ENCODE data around the gene ZNF287.
A peak's percentile ranks its signal among the peaks of the same experiment; 100 is the strongest.

ZNF287 gene

DNA sequence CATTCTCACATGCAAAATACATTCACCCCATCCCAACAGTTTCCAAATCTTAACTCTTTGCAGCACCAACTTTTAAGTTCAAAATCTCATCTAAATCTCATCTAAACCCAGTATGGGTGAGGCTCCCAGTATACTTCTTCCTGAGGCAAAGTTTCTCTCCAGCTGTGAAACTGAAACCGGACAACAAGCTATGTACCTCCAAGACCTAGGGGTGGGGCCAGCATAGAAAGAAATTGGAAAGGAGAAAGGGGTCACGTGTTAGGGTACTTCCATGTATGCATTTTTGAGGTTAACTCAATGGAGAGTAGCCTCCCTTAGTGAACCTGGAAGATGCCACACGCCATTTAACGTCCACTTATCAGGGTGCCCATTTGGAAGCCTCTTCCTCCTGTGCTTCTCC, 53.1 kb downstream of the ZNF287 start:
- DNase-seq = no peak

DNA sequence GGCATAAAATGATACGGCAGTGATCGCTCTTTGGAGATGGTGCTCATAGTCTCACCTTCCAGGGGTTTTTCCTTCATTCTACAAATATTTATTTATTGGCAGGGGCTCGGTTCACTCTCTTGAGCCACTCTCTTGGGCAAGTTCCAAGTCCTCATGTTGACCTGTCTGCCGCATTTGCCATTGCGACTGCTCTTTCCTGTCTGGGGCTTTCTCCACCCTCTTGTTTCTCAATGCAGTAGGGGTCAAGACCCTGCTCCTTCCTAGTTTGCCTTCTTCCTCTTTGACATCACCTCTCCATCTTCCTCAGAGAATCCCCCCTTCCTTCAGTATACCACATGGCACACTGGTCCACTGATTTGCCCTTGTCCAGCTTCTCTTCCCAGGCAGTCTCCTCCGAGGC, 55.1 kb downstream of the ZNF287 start:
- no peak for DNase-seq

DNA sequence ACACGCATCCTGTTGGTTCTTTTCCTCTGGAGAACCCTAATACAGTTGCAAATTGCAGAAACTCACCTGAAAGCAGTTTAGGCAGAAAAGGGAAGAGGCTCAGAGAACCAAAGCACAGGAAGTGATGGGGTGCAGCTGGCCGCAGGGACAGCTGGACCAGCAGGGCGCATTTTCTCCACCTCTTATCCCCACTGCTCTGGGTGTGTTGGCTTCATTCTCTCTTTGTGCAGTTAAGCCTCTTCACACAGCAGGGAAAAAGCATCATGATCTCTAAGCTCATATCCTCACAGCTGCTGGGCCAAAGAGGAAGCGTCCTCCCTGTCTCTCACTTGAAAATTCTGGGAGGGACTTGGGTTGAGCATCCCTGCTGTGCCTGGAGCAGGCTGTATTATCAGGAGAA, 57.0 kb downstream of the ZNF287 start:
- peak; percentile 91 for DNase-seq

DNA sequence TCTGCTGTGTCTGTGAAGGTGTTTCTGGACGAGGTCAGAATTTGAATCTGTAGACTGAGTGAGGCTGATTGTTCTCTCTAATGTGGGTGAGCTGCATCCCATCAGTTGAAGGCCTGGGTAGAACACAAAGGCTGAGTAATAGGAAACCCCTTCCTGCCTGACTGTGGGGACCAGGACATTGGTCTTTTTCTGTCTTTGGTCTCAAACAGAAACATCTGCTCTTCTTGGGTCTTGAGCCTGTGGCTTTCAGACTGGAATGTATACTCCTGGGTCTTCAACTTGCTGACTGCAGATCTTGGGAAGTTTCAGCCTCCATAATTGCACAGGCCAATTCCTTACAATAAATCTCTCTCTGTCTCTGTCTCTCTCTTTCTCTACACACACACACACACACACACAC, 57.4 kb downstream of the ZNF287 start:
- no peak for DNase-seq

DNA sequence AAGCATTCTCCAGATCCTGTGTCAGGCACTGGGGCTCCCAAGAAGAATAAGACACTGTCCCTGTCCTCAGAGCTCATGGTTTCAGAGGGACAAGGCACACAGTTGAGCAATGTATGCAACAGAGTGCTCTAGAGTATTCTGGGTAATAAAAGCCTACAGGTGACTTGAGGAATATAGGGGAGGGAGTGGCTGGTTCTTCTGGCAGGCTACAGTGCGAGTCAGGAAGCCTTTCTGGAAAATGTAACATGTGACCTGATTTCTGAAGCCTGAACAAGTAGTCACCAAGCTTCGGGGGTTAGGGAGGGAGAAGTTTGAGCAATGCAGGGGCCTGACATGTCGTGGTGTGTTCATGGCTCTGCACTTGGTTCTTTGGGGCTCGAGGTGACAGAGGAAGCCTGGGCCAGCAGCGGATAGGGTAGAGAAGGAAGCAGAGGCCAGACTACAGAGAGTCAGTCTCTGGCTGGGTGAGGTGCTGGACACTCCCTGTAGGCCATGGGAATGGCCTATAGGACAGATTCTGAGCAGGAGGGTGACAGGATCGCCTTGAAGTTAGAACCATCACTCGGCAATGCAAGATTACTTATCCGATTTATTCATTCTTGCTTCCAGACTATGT, 61.0 kb downstream of the ZNF287 start:
- DNase-seq = no peak

DNA sequence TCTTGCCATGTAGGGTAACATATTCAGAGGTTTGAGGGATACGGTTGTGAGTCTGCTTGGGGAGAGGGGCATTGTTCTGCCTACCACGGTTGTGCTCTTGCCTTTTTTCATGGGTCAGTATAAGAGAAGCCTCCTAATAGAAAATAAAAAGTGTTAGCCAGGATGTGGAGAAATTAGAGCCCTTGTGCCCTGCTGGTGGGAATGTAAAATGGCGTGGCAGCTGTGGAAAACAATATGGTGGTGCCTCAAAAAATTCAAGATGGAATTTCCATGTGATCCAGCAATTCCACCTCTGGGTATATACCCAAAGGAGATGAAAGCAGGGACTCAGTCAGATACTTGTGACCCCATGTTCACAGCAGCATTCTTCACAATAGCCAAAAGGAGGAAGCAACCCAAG, 62.8 kb downstream of the ZNF287 start:
- DNase-seq = no peak

DNA sequence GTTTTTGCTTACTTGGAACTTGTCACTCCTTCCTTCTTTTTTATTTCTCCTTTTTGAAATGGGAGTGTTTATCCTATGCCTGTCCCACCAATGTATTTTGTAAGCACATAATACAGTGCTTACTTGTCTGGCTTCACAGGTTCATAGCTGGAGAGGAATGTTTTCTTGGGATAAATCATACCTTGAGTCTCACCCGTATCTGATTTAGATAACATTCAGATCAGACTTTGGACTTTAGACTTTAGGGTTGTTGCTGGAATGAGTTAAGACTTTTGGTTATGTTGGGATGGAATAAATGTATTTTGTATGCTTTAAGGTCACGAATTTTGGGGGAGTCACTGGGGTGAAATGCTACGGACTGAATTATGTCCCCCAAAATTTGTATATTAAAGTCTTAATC, 64.0 kb downstream of the ZNF287 start:
- DNase-seq = no peak
